ENCODE results near the gene SPTAN1.
A peak's percentile ranks its signal among the peaks of the same experiment; 100 is the strongest.
"Not testable (repeated sequence)": the region's sequence is repeated elsewhere in the genome, so short reads cannot be mapped to it uniquely, and the experiment has no call there.

Gene SPTAN1

GRCh38 chr9:128632486-128632885, 80.1 kb downstream of the SPTAN1 start:
- no peak for DNase-seq (ENCODE audit: low spot score)

DNA sequence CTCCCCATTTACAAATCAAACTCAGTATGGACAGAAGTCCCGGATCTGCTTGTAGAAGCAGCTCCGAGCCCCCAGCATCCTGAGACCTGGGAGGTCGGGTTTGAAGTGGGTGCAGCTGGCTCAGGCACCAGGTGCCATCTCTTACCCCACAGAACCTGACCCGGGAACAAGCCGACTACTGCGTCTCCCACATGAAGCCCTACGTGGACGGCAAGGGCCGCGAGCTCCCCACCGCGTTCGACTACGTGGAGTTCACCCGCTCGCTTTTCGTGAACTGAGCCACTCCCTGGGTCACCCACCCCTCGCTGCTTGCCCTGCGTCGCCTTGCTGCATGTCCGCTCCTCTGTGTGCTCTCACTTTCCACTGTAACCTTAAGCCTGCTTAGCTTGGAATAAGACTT, 80.7 kb downstream of the SPTAN1 start:
- DNase-seq (ENCODE audit: low spot score): no peak

DNA sequence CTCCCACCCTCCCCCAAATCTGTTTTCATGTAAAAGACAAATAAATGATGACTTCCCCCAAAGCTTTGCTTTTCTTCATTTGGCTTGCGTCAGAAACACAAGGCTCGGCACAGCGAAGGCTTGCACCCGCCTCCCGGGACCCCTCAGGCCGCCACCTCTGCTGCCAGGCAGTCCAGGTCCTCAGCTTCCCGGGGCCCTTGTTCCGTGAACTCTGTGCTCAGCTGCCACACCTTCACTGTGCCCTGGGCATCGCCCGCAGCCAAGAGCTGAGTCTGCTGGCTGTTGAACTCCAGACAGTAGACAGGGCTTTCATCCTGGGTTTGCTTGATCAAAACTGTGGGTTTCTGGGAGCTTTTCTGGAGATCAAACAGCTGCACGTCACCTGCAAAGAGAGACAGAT, 81.2 kb downstream of the SPTAN1 start:
- DNase-seq (ENCODE audit: low spot score): no peak

- DNase-seq (ENCODE audit: low spot score): no peak
These were observed 81.7 kb downstream of the SPTAN1 start for GRCh38 chr9:128634111-128634510.

GRCh38 chr9:128634651-128635262, 82.4 kb downstream of the SPTAN1 start:
- DNase-seq (ENCODE audit: low spot score): no peak

- peak; percentile 89 for DNase-seq (ENCODE audit: low spot score)
These were observed 83.1 kb downstream of the SPTAN1 start for GRCh38 chr9:128635266-128636023.

- DNase-seq (ENCODE audit: low spot score): peak; percentile 84
These were observed 83.6 kb downstream of the SPTAN1 start for GRCh38 chr9:128636024-128636390.

- no peak for DNase-seq (ENCODE audit: low spot score)
These were observed 84.5 kb downstream of the SPTAN1 start for GRCh38 chr9:128636556-128637530.

- no peak for DNase-seq (ENCODE audit: low spot score)
These were observed 85.3 kb downstream of the SPTAN1 start for GRCh38 chr9:128637656-128638055.

DNA sequence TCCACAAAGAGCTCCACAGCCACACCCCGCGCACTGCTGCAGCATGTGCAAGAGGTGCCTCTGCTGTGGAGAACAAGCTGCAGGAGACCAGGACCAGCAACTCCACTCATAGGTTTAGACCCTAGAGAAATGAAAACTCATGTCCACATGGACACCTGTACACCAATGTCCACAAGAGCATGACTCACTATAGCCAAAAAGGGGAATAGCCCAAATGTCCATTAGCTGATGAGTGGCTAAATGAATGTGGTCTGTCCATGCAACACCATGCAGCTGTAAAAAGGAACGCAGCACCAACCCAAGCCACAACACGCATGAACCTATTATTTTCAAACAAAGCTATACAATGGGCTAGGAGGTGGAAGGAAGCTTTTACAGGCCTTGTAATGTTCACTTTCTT, 86.2 kb downstream of the SPTAN1 start:
- no peak for DNase-seq (ENCODE audit: low spot score)

DNA sequence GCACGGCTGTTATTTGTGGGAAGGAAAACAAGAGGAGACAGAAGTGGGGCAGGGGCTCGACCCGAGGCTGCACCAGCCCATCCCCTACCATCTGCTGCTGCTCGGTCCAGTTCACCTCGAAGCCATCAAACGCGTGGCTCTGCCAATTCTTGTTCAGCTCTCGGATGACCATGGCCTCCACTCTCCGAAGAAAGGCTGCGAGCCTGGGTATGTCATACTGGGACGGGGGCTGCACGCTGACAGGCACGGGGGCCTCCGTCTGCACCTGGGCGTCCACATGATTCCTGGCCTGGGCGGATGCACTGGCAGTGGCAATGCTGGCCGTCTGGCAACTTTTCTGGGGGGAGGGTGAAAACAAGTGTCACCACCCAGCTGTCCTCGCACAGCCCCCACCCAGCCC, 88.2 kb downstream of the SPTAN1 start:
- DNase-seq (ENCODE audit: low spot score): no peak

- no peak for DNase-seq (ENCODE audit: low spot score)
These were observed 90.4 kb downstream of the SPTAN1 start for GRCh38 chr9:128642675-128643245.

GRCh38 chr9:128643519-128644300, 91.3 kb downstream of the SPTAN1 start:
- no peak for DNase-seq (ENCODE audit: low spot score)

DNA sequence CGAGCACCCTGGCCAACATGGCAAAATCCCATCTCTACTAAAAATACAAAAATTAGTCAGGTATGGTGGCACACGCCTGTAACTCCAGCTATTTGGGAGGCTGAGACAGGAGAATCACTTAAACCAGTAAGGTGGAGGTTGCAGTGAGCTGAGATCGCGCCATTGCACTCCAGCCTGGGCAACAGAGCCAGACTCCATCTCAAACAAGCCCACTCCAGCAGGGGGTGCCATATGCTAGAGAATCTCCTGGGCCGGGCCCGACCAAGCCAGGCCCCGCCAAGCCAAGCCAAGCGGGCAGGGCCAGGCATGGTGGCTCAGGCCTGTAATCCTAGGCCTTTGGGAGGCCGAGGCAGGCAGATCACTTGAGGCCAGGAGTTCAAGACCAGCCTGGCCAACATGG, 95.8 kb downstream of the SPTAN1 start:
- not testable (repeated sequence) for DNase-seq (ENCODE audit: low spot score)

DNA sequence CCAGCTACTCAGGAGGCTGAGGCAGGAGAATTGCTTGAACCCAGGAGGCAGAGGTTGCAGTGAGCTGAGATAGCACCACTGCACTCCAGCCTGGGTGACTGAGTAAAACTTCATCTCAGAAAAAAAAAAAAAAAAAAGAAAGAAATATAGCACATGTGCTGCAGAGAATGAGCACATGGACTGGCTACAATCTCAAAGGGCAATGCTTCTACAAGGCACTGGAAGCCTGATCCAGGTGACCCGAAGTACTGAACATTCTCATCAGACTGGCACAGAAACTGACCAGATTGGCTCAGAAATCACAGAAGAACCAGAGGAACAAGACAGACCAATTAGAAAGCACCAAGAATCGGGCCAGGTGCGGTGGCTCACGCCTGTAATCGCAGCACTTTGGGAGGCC, 99.4 kb downstream of the SPTAN1 start:
- DNase-seq (ENCODE audit: low spot score): no peak

DNA sequence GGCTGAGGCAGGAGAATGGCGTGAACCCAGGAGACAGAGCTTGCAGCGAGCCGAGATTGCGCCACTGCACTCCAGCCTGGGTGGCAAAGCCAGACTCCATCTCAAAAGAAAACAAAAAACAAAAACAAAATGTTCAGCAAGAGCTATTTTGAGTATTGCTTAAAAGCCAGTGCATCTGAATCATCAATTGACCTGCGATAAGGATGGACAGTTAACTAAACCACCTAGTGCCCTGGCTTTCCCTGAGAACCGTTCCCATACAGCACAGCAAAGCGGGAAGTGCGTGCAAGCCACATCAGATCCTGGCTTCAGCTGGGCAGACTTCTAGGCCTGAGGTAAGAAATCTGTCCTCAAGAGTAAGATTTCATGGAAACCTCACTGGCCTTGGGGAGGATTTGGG, 101.5 kb downstream of the SPTAN1 start:
- DNase-seq (ENCODE audit: low spot score): no peak

GRCh38 chr9:128654481-128654880, 102.1 kb downstream of the SPTAN1 start:
- DNase-seq (ENCODE audit: low spot score): no peak

GRCh38 chr9:128656416-128657343, 104.3 kb downstream of the SPTAN1 start, which contains the start of gene DYNC2I2:
TSS of gene DYNC2I2 (minus strand) at chr9:128656847. CDS start at chr9:128656726, 121 bp downstream.
- DNase-seq (ENCODE audit: low spot score): peak; percentile 100

DNA sequence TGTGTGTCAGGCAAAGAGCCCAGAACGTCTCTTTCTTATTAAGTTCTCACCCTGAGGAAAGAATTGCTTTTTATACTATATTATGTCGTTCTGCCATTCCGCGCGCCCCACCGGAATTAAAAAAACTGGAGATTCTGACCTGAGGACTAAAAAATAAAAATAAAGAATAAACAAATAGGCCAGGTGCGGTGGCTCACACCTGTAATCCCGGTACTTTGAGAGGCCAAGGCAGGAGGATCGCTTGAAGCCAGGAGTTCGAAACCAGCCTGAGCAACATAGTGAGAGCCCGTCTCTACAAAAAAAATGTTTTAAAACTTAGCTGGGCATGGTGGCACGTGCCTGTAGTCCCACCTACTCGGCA, 104.9 kb downstream of the SPTAN1 start:
- no peak for DNase-seq (ENCODE audit: low spot score)

DNA sequence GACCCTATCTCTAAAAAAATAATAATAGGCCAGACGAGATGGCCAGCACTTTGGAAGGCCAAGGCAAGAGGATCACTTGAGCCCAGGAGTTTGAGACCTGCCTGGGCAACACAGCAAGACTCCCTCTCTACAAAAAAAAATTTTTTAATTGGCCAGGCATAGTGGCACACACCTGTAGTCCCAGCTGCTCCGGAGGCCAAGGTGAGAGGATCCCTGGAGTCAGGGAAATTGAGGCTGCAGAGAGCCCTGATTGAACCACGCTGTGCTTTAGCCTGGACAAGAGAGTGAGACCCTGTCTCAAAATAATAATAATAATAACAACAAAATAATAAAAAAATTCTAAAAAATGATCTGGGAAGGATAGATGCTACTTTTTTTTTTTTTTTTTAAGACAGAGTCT, 105.4 kb downstream of the SPTAN1 start:
- no peak for DNase-seq (ENCODE audit: low spot score)

Measured in iPS-NIHi11 (cell line).